NCI-H2227 (cell line): ENCODE data around the gene CIPC.

ENCODE experiments used
- DNase-seq: peaks from one replicate; lab custom pipeline; 2025; ENCODE audit not compliant: unreplicated experiment; lab: John Stamatoyannopoulos, UW

Gene CIPC

DNA sequence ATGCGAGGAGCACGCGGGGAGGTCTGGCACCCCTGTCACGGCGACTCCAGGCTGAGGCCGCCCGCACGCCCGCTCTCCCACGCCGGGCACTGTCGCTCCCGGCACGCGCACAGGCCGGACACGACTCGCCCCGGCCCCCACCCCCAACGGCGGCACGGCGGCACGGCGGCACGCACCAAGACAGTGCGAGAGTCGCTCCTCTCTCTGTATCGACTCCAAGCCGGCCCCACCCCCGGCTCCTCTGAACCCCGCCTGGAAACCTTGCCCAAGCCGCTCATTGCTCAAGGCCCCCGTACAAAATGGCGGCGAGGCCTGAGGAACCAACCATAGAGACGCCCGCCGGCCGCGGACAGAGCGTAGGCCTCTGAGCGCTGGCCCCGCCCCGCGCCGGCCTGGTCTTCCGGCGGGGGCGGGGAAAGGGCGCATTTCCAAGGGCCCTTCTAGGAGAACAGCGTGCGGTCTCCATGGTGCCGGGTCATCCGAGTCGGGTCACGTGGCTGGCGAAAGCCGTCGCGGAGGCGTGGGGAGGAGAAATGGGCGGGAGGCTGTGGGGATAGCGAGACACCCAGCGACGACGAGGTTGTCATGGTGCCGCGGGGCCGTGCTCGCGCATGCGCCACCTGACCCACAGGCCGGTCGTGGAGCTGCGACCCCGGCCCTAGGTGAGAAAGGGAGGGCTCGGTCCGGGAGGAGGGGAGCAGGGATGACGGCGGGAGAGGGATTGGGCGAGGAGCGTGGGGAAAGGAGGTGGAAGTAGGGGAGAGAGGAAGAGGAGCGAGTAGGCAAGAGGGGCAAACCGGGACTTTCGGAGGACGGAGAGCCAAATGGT lies at the start of gene CIPC:
Gene CIPC (plus strand): TSS at position 559 of the 829 bp plus-strand sequence. CDS start 7,451 bp downstream, outside the sequence.
- peak; percentile 99 for DNase-seq

DNA sequence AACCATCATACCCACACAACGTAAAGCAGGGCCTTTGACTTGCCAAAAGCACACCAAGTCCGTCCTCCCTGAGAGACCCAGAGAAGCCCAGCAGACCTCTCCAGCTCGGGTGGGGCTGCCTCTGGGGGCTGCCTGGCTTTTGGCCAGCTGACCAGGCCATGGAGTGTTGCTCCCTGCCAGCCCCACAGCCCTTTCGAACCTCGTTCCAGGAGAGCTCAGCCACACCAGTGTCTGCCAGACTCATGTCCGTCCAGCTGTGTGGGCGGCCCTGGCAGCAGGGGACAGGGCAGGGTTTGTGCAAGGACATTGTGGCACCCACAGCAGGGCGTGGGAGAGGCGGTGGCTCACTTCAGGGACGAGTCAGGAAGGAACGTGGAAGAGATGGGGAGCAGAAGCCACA lies 46.9 kb upstream of the CIPC start:
- no peak for DNase-seq

DNA sequence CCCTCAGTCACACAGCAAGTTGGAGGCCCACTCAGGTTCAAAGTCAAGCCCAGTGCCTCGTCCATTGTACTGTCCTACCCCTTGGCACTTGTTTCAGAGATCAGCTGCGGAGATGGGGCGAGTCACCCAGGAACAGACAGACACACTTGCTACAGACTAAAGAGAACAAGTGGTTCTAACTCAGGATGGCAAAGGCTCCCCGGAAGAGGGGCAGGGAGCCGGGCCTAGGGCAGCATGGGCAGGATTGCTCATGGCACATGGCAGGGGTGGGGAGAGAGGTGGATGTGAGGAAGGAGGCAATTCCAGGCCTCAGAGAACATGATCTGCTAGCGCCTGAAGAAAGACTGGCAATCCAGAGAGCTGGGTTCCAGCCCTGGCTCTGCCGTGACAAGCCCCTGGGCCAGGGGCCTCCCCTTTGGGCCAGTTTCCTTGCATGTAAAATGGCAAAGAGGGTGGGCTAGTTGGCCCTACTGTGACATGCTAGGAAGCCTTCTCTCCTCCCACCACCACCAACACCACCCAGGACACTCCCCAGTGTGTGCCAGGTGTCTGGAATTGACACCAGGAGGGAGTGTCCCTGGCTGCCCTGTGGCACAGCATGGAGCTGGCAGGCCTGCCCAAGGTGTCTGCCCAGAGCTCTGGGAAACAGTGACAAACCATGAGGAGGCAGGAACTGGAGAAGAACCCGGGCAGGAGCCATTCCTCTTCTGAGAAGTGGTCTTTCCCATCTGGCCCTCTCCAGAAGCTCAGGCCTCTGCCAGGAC lies 45.6 kb upstream of the CIPC start:
- DNase-seq, result no peak

GRCh38 chr14:77053046-77053841 lies 44.8 kb upstream of the CIPC start:
- DNase-seq, result no peak

GRCh38 chr14:77055306-77055705 lies 42.8 kb upstream of the CIPC start:
- DNase-seq, result no peak

DNA sequence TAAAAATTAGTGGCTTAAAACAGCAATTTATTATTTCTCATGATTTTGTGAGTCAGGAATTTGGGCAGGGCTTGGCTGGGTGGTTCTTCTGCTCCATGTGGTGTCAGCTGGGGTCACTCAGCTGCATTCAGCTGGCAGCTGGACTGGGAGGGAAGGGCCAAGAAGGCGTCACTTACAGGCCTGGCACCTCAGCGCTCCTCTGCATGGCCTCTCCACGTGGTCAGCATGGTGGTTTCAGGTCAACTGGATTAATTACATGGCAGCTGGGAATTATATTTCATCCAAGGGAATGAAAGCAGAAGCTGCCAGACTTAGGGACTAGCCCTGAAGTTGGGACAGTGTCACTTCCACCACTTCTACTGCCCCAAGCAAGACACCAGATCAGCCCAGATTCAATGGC lies 42.1 kb upstream of the CIPC start:
- no peak for DNase-seq

DNA sequence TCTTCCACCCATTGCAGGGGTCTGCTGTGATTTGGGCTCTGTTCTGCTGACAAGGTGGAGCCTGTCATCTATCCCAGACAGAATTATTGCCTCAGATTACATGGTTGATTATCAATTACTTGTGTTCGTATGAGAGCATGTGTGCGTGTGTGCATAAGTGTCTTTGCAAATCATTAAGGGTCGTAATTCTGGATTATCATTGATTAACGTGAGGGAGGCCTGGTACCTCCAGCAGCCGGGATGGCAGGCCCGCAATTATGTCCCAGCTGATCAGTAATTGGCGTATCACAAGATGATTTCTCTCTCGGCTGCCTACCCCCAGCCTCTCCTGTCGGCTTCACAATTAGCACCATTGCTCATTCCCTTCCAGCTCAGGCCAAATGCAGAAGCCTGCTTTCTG lies 39.9 kb upstream of the CIPC start:
- DNase-seq, result peak; percentile 24

DNA sequence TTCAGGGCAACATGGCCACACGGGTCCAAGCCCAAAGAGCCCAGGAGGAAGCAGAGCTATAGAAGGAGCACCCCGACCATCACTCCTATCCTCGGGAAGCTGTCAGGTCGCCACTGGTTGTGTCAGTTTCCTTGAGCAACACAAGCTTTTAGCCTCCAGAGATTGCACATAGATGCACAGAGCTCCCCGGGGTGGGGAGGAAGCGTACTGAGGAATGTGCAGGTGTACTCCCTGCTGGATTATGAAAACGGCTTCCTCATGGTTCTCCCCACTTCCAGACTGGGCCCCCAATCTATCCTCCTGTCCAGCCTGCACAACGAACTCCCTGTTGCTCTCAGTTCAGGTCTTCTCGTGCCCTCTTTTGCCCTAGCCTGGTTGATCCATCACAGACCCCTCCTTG lies 39.3 kb upstream of the CIPC start:
- no peak for DNase-seq

GRCh38 chr14:77059276-77059915 lies 38.7 kb upstream of the CIPC start:
- peak; percentile 72 for DNase-seq

DNA sequence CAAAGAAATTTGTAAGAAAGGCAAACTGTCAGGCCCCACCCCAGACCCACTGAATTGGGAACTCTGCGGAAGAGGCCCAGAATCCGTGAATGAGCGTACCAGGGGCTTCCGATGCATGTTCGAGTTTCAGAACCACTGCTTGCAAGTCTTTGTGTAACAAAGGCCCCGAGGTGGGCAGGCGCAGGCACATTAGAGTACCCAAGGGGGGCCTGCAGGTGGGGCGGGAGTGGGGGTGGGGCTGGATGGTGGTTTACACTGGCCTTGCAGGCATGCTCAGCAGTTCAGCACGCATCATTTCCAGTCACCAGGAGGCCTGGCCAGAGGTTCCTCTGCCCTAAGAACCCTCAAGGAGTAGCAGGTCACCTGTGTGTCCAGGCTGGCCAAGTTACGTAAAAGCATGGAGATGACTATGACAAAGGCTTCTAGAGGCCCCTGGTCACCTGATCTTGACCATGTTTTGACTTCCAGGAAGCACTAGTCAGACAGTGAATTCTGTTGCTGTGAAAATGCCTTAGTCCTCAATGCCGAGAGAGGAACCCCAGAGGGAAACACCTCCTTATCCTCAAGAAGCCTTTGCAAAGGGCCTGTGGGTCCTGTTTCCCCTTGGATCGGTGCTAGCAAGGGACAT lies 36.3 kb upstream of the CIPC start:
- no peak for DNase-seq

- DNase-seq, result no peak
These were observed 35.8 kb upstream of the CIPC start for GRCh38 chr14:77062261-77062660.

DNA sequence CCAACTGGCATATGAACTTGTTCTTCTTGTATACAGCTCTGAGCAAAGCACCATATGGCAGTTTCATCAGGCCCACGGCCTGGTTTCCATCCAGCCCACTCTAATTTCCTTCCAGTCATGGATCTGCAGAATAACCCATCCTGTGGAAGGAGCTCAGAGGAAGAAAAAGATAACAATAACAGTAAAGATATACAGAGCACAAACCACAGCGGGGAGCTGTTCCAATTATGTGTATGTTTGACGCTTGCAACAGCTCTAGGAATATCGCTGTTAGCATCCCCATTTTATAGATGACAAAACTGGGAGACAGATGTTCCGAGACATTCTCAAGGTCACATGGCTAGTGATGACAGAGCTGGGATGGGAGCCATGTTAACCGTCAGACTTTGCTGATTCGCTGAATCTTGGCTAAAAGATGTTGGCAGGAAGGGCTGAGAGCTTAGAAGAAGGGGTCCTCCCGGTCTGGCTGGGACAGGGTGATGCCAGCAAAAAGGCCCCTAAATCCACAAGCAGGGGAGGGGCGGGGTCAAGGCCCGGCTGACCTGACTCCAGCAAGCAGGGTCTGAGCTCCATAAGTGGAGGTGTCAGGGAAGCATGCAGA lies 34.4 kb upstream of the CIPC start:
- DNase-seq, result no peak

DNA sequence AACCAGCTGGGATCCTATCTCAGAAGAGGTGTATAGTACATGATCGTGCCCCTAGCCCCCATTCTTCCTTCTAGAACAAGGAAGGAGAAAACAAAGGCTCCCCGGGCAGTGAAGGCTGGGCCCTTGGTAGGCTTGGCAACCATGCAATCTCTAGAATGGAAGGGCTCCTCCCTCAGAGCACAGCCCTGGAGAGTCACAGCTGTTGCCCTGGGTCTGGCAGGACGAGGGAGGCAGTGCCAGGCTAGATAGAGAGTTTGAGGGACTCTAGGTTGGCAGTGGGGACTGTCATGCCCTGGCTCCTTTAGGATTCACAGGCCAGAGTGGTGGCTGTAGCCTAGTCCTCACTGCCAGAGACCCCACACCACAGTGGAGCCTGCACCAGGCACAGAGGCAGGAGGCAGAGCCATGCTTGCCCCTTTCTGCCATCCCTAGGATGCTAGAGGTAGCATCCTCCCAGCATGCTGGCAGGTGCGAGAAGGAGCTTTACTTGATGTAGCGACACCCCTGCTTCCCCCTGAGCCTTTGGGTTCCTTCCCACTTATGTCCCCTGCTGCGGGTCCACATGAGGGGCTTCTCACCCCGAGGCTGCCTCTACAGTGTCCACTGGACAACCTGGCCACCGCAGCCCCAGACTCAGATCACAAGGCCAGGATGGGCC lies 33.4 kb upstream of the CIPC start:
- no peak for DNase-seq

DNA sequence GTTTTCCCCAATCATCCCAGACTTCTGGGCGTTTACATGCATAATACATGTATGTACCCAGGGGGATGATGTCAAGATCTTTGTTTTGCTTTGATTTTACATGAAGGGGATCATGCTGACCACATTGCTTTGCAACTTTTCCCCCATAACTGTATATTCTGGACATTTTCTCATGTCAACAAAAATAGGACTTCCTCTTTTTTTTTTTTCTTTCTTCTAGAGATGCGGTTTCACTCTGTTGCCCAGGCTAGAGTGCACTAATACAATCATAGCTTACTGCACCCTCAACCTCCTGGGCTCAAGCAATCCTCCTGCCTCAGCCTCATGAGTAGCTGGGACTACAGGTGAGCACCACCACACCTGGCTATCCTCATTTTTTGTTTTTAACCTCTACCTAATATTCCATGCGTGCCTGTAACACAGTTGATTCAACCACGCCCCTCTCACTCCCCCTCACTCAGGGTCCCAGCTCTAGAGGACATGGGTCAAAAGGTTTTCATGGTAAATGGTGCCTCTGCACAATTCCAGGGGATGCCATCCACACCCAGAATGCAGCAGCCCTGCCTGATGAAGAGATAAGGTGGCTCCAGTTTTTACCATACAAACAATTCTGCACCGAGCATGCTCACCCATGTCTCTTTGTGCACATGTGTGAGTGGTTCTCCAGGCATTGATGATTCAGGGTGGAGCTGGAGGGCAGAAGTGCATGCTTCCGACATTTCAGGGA lies 32.0 kb upstream of the CIPC start:
- DNase-seq, result no peak

GRCh38 chr14:77066578-77067172 lies 31.4 kb upstream of the CIPC start:
- DNase-seq, result no peak

DNA sequence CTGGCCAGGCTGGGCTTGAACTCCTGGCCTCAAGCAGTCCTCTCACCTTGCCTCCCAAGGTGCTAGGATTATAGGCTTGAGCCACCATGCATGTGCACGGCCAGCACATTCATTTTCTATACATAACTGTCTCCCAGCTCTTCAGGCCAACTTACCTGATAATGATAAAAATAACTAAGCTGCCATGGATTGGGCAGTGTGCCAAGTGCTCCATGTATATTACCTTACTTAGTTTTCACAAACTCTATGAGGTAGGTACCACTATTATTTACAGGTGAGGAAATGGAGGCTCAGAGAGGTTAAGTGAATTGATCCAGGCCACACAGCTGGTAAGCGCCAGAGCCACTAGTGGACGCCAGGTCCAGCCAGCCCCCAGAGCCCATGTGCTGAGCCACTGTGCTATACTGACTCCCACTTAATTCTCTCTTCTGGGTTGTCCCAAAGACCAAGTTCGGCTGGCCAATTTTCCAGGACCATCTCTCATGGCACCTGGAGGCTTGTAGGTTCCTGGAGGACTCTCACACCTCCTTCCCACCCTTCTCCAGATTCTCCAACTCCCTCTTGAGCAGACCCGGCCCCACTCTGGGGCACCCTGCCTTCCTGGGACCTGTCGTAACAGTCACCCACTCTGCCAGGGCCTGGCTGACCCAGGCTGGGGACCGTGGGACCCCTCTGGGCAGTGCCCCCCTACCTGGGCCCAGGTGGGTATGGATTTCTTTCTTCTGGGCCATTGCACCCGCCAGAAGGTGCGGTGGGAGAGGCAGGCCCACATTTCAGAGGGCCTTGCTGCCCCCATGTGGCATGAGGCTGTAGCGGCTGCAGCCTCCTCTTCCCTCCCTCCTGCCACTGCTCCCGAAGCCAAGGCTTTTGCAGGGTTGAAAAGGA lies 30.2 kb upstream of the CIPC start:
- DNase-seq, result peak; percentile 83

- DNase-seq, result no peak
These were observed 29.4 kb upstream of the CIPC start for GRCh38 chr14:77068517-77069200.
